WTC11 (cell line): ENCODE results near the gene SNX11. TPM values are rescaled to one million over a fixed set of nuclear protein-coding genes. Genes with fewer than 3 reads are reported as not detected.

Experiments used
- ATAC-seq: fragments of 200-7000 bp; cut with Tn5 transposase; 2 replicates; pipeline ENCODE4 v1.10.0; 2021; ENCODE audit warnings: mild to moderate bottlenecking, moderate library complexity
- CTCF ChIA-PET: fragments of 300-600 bp; sonication (Branson Sonifier 250); formaldehyde crosslinking; loops from one replicate; lab custom pipeline; 2021; ENCODE audit warnings: antibody characterized with exemption; lab: Charles Lee
- POLR2A ChIA-PET: fragments of 350-600 bp; sonication (Branson Sonifier 250); formaldehyde crosslinking; loops from one replicate; lab custom pipeline; 2021; ENCODE audit warnings: antibody characterized with exemption; lab: Charles Lee
- DNase-seq: peaks from one replicate; pipeline ENCODE4 v3.0.0; 2021; ENCODE audit warnings: low spot score
- H3K27ac Mint-ChIP-seq: 2 replicates; pipeline ENCODE4 v1.8.0; 2021; ENCODE audit warnings: mixed read lengths
- H3K27me3 Mint-ChIP-seq: 2 replicates; pipeline ENCODE4 v1.8.0; 2021; ENCODE audit warnings: low read depth, mild to moderate bottlenecking, moderate library complexity, mixed read lengths
- H3K36me3 Mint-ChIP-seq: 2 replicates; pipeline ENCODE4 v1.8.0; 2021; ENCODE audit warnings: mixed read lengths
- H3K4me1 Mint-ChIP-seq: 2 replicates; pipeline ENCODE4 v1.8.0; 2022; ENCODE audit warnings: mixed read lengths
- H3K4me3 Mint-ChIP-seq: 2 replicates; pipeline ENCODE4 v1.8.0; 2021; ENCODE audit warnings: mild to moderate bottlenecking, moderate library complexity, mixed read lengths
- H3K9me3 Mint-ChIP-seq: 2 replicates; pipeline ENCODE4 v1.8.0; 2021; ENCODE audit warnings: mixed read lengths
- CTCF ChIP-seq: fragments of 200-600 bp; IDR thresholded peaks from 2 replicates; pipeline ENCODE4 v1.8.0; 2022; ENCODE audit warnings: antibody characterized with exemption
- EMX1 ChIP-seq: fragments of 250-450 bp; sonication (Bioruptor Pico); IDR thresholded peaks from 2 replicates; pipeline ENCODE4 v1.8.0; 2021; ENCODE audit warnings: mild to moderate bottlenecking
- HMGA2 ChIP-seq: fragments of 250-450 bp; sonication (Bioruptor Pico); IDR thresholded peaks from 2 replicates; pipeline ENCODE4 v1.4.0; 2021; ENCODE audit warnings: mild to moderate bottlenecking, moderate library complexity
- RORB ChIP-seq: fragments of 250-450 bp; sonication (Bioruptor Pico); IDR thresholded peaks from 2 replicates; pipeline ENCODE4 v1.9.0; 2021; ENCODE audit warnings: mild to moderate bottlenecking
- ZSCAN18 ChIP-seq: fragments of 250-450 bp; sonication (Bioruptor Pico); IDR thresholded peaks from 2 replicates; pipeline ENCODE4 v2.1.2; 2022; ENCODE audit warnings: mild to moderate bottlenecking, moderate library complexity
- total RNA-seq: library from RNA; stranded (reverse); gene quantifications from 3 replicates; pipeline ENCODE4 v1.2.3, GENCODE V29; 2021
- TF ChIP-seq, protein P1 (sequence below): sonication (generic); formaldehyde crosslinking; IDR thresholded peaks from 2 replicates; pipeline ENCODE4 v1.8.0; 2023; ENCODE audit warnings: mild to moderate bottlenecking, missing genetic modification reagents
- TF ChIP-seq, protein P2 (sequence below): sonication (generic); formaldehyde crosslinking; IDR thresholded peaks from 2 replicates; pipeline ENCODE4 v1.8.0; 2022; ENCODE audit warnings: mild to moderate bottlenecking, missing genetic modification reagents
- TF ChIP-seq, protein P3 (sequence below): sonication (generic); formaldehyde crosslinking; IDR thresholded peaks from 2 replicates; pipeline ENCODE4 v1.8.0; 2023; ENCODE audit warnings: missing genetic modification reagents, mild to moderate bottlenecking, borderline replicate concordance

The SNX11 gene
- total RNA-seq, 1 experiment from 2014 or later, result 24.5 TPM

- no peak for TF ChIP-seq ZSCAN18 (CRISPR knock-in tag)
- TF ChIP-seq, protein P1, sequence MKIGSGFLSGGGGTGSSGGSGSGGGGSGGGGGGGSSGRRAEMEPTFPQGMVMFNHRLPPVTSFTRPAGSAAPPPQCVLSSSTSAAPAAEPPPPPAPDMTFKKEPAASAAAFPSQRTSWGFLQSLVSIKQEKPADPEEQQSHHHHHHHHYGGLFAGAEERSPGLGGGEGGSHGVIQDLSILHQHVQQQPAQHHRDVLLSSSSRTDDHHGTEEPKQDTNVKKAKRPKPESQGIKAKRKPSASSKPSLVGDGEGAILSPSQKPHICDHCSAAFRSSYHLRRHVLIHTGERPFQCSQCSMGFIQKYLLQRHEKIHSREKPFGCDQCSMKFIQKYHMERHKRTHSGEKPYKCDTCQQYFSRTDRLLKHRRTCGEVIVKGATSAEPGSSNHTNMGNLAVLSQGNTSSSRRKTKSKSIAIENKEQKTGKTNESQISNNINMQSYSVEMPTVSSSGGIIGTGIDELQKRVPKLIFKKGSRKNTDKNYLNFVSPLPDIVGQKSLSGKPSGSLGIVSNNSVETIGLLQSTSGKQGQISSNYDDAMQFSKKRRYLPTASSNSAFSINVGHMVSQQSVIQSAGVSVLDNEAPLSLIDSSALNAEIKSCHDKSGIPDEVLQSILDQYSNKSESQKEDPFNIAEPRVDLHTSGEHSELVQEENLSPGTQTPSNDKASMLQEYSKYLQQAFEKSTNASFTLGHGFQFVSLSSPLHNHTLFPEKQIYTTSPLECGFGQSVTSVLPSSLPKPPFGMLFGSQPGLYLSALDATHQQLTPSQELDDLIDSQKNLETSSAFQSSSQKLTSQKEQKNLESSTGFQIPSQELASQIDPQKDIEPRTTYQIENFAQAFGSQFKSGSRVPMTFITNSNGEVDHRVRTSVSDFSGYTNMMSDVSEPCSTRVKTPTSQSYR (CRISPR knock-in tag), result no peak
- TF ChIP-seq, all 79 proteins: peak for 0
Observed at GRCh38 chr17:48128400-48128799, 20.8 kb downstream of the SNX11 start (continued).

- CTCF ChIA-PET, result interaction anchor here (6.2 kb wide), 1 partner anchor 103 kb away, joined by 67 read pairs; no protein-coding TSS in a partner anchor
- ATAC-seq (no peak), DNase-seq (no peak)
- TF ChIP-seq, protein P2, sequence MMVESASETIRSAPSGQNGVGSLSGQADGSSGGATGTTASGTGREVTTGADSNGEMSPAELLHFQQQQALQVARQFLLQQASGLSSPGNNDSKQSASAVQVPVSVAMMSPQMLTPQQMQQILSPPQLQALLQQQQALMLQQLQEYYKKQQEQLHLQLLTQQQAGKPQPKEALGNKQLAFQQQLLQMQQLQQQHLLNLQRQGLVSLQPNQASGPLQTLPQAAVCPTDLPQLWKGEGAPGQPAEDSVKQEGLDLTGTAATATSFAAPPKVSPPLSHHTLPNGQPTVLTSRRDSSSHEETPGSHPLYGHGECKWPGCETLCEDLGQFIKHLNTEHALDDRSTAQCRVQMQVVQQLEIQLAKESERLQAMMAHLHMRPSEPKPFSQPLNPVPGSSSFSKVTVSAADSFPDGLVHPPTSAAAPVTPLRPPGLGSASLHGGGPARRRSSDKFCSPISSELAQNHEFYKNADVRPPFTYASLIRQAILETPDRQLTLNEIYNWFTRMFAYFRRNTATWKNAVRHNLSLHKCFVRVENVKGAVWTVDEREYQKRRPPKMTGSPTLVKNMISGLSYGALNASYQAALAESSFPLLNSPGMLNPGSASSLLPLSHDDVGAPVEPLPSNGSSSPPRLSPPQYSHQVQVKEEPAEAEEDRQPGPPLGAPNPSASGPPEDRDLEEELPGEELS, result no peak
- TF ChIP-seq RORB (CRISPR knock-in tag), result no peak
- Mint-ChIP-seq H3K4me1 (peaks cover 7% of the 10 kb centered on the region), H3K27me3 (no peaks in the 10 kb centered on the region; the same call in 1 of the 2 replicates), H3K36me3 (no peaks in the 10 kb centered on the region), H3K27ac (no peak overlapping the region), H3K4me3 (no peak overlapping the region), H3K9me3 (no peaks in the 10 kb centered on the region)
- POLR2A ChIA-PET, result no interaction called here
Observed at GRCh38 chr17:48129981-48130380, 22.4 kb downstream of the SNX11 start.

- peaks cover 9% of the 10 kb centered on the region for H3K4me1 Mint-ChIP-seq
- peak overlapping the region; percentile 25; the same call in 1 of the 2 replicates for H3K27ac Mint-ChIP-seq
- ChIA-PET POLR2A (interaction anchor here (0.6 kb wide), 1 partner anchor 74 kb away, joined by 3 read pairs; no protein-coding TSS in a partner anchor), CTCF (interaction anchor here (0.6 to 6.2 kb wide), 12 partner anchors 31 to 366 kb away, joined by 3 to 67 read pairs (median 4); partner anchors contain the start of gene PRR15L)
- ATAC-seq (peak; percentile 97), DNase-seq (peak; percentile 77)
- no peak overlapping the region for H3K4me3 Mint-ChIP-seq
- H3K36me3 Mint-ChIP-seq, result no peaks in the 10 kb centered on the region
- H3K9me3 Mint-ChIP-seq, result no peaks in the 10 kb centered on the region
- TF ChIP-seq HMGA2 (no peak), EMX1 (CRISPR knock-in tag) (no peak), CTCF (peak; percentile 58)
- TF ChIP-seq, protein P3, sequence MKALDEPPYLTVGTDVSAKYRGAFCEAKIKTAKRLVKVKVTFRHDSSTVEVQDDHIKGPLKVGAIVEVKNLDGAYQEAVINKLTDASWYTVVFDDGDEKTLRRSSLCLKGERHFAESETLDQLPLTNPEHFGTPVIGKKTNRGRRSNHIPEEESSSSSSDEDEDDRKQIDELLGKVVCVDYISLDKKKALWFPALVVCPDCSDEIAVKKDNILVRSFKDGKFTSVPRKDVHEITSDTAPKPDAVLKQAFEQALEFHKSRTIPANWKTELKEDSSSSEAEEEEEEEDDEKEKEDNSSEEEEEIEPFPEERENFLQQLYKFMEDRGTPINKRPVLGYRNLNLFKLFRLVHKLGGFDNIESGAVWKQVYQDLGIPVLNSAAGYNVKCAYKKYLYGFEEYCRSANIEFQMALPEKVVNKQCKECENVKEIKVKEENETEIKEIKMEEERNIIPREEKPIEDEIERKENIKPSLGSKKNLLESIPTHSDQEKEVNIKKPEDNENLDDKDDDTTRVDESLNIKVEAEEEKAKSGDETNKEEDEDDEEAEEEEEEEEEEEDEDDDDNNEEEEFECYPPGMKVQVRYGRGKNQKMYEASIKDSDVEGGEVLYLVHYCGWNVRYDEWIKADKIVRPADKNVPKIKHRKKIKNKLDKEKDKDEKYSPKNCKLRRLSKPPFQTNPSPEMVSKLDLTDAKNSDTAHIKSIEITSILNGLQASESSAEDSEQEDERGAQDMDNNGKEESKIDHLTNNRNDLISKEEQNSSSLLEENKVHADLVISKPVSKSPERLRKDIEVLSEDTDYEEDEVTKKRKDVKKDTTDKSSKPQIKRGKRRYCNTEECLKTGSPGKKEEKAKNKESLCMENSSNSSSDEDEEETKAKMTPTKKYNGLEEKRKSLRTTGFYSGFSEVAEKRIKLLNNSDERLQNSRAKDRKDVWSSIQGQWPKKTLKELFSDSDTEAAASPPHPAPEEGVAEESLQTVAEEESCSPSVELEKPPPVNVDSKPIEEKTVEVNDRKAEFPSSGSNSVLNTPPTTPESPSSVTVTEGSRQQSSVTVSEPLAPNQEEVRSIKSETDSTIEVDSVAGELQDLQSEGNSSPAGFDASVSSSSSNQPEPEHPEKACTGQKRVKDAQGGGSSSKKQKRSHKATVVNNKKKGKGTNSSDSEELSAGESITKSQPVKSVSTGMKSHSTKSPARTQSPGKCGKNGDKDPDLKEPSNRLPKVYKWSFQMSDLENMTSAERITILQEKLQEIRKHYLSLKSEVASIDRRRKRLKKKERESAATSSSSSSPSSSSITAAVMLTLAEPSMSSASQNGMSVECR (CRISPR knock-in tag), result no peak
- TF ChIP-seq, protein P2, result no peak
- H3K27me3 Mint-ChIP-seq, result no peaks in the 10 kb centered on the region; the same call in 1 of the 2 replicates
Observed at GRCh38 chr17:48131216-48131824, 23.8 kb downstream of the SNX11 start.
